HEK293T (cell line): ENCODE results near the gene TNFAIP2.

Source experiments
- ELF4 ChIP-seq: fragments of 450-650 bp; IDR thresholded peaks from 2 replicates; pipeline ENCODE4 v1.6.1; 2017; ENCODE audit warnings: antibody characterized with exemption
- FOXA1 ChIP-seq: fragments of 450-650 bp; IDR thresholded peaks from 2 replicates; pipeline ENCODE4 v1.6.1; 2016; ENCODE audit warnings: mild to moderate bottlenecking
- FOXK2 ChIP-seq: fragments of 450-650 bp; IDR thresholded peaks from 2 replicates; pipeline ENCODE4 v1.6.1; 2016; ENCODE audit warnings: mild to moderate bottlenecking
- FOXM1 ChIP-seq: fragments of 450-650 bp; IDR thresholded peaks from 2 replicates; pipeline ENCODE4 v1.6.1; 2017; ENCODE audit warnings: mild to moderate bottlenecking, borderline replicate concordance
- L3MBTL2 ChIP-seq: fragments of 450-650 bp; conservative IDR thresholded peaks from 2 replicates; pipeline ENCODE4 v1.6.1; 2016; ENCODE audit warnings: mild to moderate bottlenecking
- SP1 ChIP-seq: fragments of 450-650 bp; IDR thresholded peaks from 2 replicates; pipeline ENCODE4 v1.6.1; 2017

DNA sequence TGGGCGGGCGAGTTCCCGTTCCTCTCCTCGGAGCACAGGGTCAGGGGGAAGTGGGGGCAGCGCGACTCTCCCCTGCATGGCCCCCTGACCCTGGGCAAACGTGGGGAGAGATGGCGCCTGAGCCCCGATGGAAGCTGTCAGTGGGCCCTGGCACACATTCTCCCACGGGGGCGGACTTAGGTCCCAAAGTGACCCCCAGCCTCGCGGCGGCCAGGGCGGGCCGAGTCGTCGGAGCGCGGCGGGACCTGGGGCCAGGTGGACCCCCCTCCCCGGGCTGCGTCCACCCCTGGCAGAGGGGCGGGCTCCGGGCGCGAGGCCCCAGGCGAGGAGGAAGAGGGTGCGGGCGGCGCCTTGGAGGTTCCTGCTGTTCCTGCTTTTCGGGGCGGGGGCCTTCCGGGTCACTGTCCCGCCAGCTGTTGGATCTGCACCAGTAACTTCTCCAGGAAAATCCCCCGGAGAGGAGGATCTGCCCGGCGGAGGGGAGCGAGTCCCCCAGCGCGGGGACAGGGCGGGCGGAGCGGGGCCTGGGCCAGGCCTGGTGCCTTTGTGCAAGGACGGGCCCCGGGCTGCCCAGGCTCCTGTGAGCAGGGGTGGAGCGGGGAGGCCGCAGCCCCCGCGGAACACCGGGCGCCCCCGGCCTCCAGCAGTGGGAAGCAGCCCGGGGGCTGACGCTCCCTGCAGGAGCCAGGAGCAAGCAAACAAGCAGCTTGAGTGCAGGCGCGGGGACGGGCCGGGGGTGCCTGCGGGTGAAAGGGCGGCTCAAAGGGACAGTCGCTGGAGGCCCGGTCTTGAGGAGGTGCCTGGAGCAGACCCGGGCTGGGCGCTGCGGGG is 15.3 kb downstream of the TNFAIP2 start:
- TF ChIP-seq ELF4: no peak
- no peak for TF ChIP-seq FOXM1
- TF ChIP-seq FOXA1: no peak
- TF ChIP-seq SP1: no peak
- TF ChIP-seq L3MBTL2: no peak
- no peak for TF ChIP-seq FOXK2
